OCI-LY1 (cell line): ENCODE measurements around the gene ZNF618.

Experiments
- CTCF ChIP-seq: fragments of 200-600 bp; sonication (generic), shearing (Covaris generic); IDR thresholded peaks from 2 replicates; pipeline ENCODE4 v1.5.1; 2017; ENCODE audit warnings: mild to moderate bottlenecking, antibody characterized with exemption, low read length, moderate library complexity, mixed read lengths
- EZH2 ChIP-seq: fragments of 200-600 bp; sonication (generic), shearing (Covaris generic); IDR thresholded peaks from 2 replicates; pipeline ENCODE4 v1.8.0; 2017; ENCODE audit warnings: borderline replicate concordance, mixed run types, mild to moderate bottlenecking, antibody characterized with exemption, low read length, moderate library complexity, mixed read lengths

GRCh38 chr9:114065304-114065703 lies 189.2 kb downstream of the ZNF618 start:
- TF ChIP-seq CTCF, result no peak
- no peak for TF ChIP-seq EZH2
